OCI-LY1 (cell line): ENCODE data around the gene TTLL11.

ENCODE experiments used
- EZH2 ChIP-seq: fragments of 200-600 bp; sonication (generic), shearing (Covaris generic); IDR thresholded peaks from 2 replicates; pipeline ENCODE4 v1.8.0; 2017; ENCODE audit warnings: borderline replicate concordance, mixed run types, mild to moderate bottlenecking, antibody characterized with exemption, low read length, moderate library complexity, mixed read lengths
- TF ChIP-seq, protein P1 (sequence below): fragments of 200-600 bp; sonication (generic), shearing (Covaris generic); IDR thresholded peaks from 2 replicates; pipeline ENCODE4 v1.5.1; 2017; ENCODE audit warnings: mild to moderate bottlenecking, antibody characterized with exemption, low read length, moderate library complexity, mixed read lengths

DNA sequence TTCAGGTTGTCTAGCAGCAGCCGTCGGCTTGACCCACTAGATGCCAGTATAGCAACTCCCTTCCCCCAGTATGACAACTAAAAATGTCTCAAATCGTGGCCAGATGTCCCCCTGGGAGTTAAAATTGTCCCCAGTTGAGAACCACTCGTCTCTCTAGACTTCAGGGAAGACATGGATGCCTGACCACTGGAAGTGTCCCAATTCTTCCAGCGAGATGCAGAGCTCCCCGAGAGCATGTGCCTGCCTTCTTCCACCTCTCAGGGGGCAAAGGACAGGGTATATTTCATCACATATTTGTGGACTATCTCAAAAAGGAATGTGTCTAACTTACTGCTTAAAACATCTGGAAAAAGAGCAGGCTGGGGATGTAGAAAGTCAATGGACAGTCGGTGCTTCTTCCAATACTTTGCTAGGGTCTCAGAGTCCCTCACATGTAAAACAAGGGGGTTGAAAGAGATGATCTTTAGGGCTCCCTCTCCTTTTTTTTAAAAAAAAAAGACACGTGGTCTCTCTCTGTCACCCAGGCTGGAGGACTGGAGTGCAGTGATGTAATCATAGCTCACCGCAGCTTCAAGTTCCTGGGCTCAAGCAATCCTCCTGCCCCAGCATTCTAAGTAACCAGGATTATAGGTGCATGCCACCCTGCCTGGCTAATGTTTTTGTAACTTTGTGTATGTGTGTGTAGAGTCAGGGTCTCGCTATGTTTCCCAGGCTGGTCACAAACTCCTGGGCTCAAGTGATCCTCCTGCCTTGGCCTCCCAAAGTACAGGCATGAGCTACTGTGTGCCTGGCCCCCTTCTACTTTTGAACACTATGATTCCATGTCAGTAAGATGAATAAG is 251.1 kb downstream of the TTLL11 start:
- no peak for TF ChIP-seq EZH2
- TF ChIP-seq, protein P1, sequence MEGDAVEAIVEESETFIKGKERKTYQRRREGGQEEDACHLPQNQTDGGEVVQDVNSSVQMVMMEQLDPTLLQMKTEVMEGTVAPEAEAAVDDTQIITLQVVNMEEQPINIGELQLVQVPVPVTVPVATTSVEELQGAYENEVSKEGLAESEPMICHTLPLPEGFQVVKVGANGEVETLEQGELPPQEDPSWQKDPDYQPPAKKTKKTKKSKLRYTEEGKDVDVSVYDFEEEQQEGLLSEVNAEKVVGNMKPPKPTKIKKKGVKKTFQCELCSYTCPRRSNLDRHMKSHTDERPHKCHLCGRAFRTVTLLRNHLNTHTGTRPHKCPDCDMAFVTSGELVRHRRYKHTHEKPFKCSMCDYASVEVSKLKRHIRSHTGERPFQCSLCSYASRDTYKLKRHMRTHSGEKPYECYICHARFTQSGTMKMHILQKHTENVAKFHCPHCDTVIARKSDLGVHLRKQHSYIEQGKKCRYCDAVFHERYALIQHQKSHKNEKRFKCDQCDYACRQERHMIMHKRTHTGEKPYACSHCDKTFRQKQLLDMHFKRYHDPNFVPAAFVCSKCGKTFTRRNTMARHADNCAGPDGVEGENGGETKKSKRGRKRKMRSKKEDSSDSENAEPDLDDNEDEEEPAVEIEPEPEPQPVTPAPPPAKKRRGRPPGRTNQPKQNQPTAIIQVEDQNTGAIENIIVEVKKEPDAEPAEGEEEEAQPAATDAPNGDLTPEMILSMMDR, result peak; percentile 16; the same call in 1 of the 2 replicates
